ENCODE results near the gene DOK7. TPM values are rescaled to one million over a fixed set of nuclear protein-coding genes. Genes with fewer than 3 reads are reported as not detected.

The DOK7 gene
- total and polyA plus RNA-seq, 12 donors: 30.3 to 89.7 (median 39.0) TPM

- DNase-seq: no peak
- peaks cover 0 to 38% (median 0%) of the 10 kb centered on the region in 9 donors for H3K36me3 ChIP-seq
- intact Hi-C loops (cut with DNase I): no loop called here
- peaks cover 0 to 34% (median 11%) of the 10 kb centered on the region in 7 donors for H3K27me3 ChIP-seq
- peak overlapping the region in 6 of 10 donors; percentile 20 to 62 (median 41) for H3K27ac ChIP-seq
- H3K9me3 ChIP-seq: no peaks in the 10 kb centered on the region
- H3K4me3 ChIP-seq: no peak overlapping the region
- peak in 2 of 8 donors; percentile 3 to 4 for ATAC-seq
- no peak for TF ChIP-seq CTCF (IDR thresholded peaks at IDR 0.05)
- peaks cover 4 to 84% (median 29%) of the 10 kb centered on the region in 9 donors for H3K4me1 ChIP-seq
- WGBS, 2 donors: 71 to 74% methylated on average over 24 of the region's 24 CpGs
Measured at GRCh38 chr4:3497523-3498389, 34.6 kb downstream of the DOK7 start.

- ATAC-seq (no peak), DNase-seq (no peak)
- Histone ChIP-seq H3K27ac (peak overlapping the region in 1 of 10 donors; percentile 39), H3K4me3 (no peak overlapping the region), H3K27me3 (peaks cover 0 to 28% (median 4%) of the 10 kb centered on the region in 7 donors), H3K4me1 (peaks cover 9 to 88% (median 34%) of the 10 kb centered on the region in 9 donors), H3K36me3 (peaks cover 0 to 36% (median 0%) of the 10 kb centered on the region in 9 donors), H3K9me3 (no peaks in the 10 kb centered on the region)
- intact Hi-C loops (cut with DNase I): no loop called here
- TF ChIP-seq CTCF (IDR thresholded peaks at IDR 0.05): no peak
- WGBS, 2 donors: 82 to 88% methylated on average over 8 to 11 of the region's 11 CpGs
Measured at GRCh38 chr4:3498407-3498806, 35.3 kb downstream of the DOK7 start.

GRCh38 chr4:3498901-3499510 is 35.9 kb downstream of the DOK7 start:
- ATAC-seq (no peak), DNase-seq (no peak)
- Histone ChIP-seq H3K4me3 (no peak overlapping the region), H3K4me1 (peaks cover 9 to 88% (median 40%) of the 10 kb centered on the region in 9 donors), H3K9me3 (no peaks in the 10 kb centered on the region), H3K27ac (peak overlapping the region in 2 of 10 donors; percentile 1 to 31), H3K36me3 (peaks cover 0 to 38% (median 0%) of the 10 kb centered on the region in 9 donors), H3K27me3 (peaks cover 0 to 22% (median 0%) of the 10 kb centered on the region in 7 donors)
- TF ChIP-seq CTCF (IDR thresholded peaks at IDR 0.05): no peak
- intact Hi-C loops (cut with DNase I): no loop called here
- whole genome bisulfite sequencing, 2 donors: 72 to 79% methylated on average over 20 of the region's 20 CpGs

GRCh38 chr4:3499710-3500109 is 36.6 kb downstream of the DOK7 start:
- peak overlapping the region in 2 of 10 donors; percentile 1 to 31 for H3K27ac ChIP-seq
- DNase-seq: no peak

More at GRCh38 chr4:3499710-3500109, 36.6 kb downstream of the DOK7 start:
- H3K27me3 ChIP-seq: peaks cover 0 to 17% (median 0%) of the 10 kb centered on the region in 7 donors
- no peak overlapping the region for H3K4me3 ChIP-seq
- H3K36me3 ChIP-seq: peaks cover 0 to 44% (median 0%) of the 10 kb centered on the region in 9 donors
- no peaks in the 10 kb centered on the region for H3K9me3 ChIP-seq
- peaks cover 9 to 82% (median 40%) of the 10 kb centered on the region in 9 donors for H3K4me1 ChIP-seq
- ATAC-seq: no peak
- TF ChIP-seq CTCF (IDR thresholded peaks at IDR 0.05): no peak
- intact Hi-C loops (cut with DNase I): no loop called here
- 94% methylated on average over 12 of the region's 12 CpGs for WGBS, 2 donors

Data from heart right ventricle (tissue), 16 donors.